Stimulated activated CD4-positive, alpha-beta T cell treated with anti-CD3 and anti-CD28 coated beads, Interleukin-1b, Interleukin-23, amount 100 ng/mL, for 24 hours (primary cell): Measurements from ENCODE around the gene GPX1.
"Not testable (repeated sequence)": the region's sequence is repeated elsewhere in the genome, so short reads cannot be mapped to it uniquely, and the experiment has no call there.

Experiments
- DNase-seq, 4 experiments: peaks; one replicate each; pipeline ENCODE4 v3.0.0-alpha.2; 2020; ENCODE audit warnings: low read depth in 4 of 4, low spot score in 1 of 4

GPX1 gene

DNA sequence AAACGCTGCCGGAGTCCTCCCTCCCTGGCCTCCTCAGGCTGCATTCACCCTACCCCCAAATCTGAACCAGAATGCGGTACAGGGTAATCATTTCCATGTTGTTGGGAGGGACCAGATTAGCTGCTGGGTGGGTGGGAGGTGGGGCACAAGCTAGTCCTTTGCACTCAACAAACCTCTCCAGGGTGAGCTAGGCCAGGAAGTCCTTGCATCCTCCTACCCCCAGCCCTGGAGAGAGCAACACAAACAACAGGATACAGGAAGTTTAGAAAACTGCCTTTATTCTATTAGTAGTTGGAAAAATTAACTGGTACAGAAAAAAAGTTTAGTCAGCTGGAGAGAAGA is 702 bp upstream of the GPX1 start:
- no peak for DNase-seq

GRCh38 chr3:49357443-49358216 is 523 bp downstream of the GPX1 start:
- peak in 2 of 4 experiments; percentile 28 to 38 for DNase-seq

DNA sequence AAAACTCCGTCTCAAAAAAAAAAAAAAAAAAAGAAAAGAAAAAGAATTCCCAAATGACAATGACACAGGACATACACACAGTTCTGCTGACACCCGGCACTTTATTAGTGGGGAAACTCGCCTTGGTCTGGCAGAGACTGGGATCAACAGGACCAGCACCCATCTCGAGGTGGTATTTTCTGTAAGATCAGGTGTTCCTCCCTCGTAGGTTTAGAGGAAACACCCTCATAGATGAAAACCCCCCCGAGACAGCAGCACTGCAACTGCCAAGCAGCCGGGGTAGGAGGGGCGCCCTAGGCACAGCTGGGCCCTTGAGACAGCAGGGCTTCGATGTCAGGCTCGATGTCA is 1.1 kb downstream of the GPX1 start:
- not testable (repeated sequence) for DNase-seq

DNA sequence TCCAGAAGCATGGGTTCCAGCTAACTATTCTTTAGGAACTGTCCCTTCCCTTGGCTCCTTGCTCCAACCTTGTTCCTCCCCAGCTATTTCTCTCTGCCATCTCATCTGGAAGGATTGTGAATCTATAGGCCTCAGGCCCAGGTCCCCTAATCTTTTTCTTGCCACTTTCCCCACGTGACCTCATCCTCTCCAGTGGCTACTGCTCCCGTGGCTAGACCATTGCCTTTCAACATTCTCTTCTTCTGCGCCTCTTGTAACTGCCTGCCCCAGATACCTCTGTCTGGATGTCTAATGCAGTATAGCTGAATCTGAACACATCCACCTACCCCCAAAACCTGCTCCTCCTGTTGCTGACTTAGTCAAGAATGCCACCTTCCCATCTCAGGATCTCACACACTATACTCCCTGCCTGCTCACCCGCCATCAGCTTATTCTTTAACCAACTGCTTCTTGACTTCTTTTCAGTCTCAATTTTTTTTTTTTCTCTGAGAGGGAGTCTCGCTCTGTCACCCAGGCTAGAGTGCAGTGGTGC is 5.2 kb downstream of the GPX1 start:
- no peak for DNase-seq

DNA sequence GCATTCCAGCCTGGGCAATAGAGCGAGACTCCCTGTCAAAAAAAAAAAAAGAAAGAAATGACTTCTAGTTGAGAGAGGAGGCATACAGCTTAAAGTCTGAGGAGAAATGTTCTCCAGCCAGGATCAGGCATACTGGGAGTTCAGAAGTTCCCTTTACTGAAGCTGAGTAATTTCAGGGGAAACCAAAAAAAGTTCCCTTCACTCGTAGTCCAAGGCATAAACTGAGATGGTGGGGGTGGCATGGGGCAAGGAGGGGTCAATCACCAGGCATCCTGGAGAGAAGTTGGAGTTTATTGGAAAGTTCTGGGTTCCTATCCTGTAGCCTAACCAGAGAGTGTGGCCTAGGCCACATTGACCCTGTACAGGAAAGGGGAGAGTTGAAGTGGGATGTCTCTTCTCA is 5.9 kb downstream of the GPX1 start:
- DNase-seq: no peak

DNA sequence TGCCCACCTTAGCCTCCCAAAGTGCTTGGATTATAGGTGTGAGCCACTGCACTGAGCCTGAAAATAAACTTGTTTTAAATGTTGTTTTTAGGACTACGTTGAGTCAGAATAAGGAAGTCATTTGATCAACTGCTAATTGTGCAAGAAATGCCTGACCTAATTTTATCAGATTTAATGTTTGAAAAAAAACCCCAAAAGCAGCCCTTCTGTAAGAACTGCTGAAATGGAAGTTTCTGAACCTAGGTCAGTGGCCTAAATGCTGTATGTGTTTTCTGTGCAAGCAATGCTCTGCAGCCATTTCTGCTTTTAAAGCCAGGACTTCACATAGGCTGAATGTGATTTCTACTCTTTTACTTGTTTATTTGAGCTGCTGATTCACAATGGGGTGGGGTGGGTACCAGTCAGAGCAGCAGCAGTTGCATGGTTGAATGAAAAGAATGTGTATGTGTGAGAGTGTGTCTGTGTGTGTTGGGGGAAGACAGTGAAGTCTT is 6.6 kb downstream of the GPX1 start:
- no peak for DNase-seq

DNA sequence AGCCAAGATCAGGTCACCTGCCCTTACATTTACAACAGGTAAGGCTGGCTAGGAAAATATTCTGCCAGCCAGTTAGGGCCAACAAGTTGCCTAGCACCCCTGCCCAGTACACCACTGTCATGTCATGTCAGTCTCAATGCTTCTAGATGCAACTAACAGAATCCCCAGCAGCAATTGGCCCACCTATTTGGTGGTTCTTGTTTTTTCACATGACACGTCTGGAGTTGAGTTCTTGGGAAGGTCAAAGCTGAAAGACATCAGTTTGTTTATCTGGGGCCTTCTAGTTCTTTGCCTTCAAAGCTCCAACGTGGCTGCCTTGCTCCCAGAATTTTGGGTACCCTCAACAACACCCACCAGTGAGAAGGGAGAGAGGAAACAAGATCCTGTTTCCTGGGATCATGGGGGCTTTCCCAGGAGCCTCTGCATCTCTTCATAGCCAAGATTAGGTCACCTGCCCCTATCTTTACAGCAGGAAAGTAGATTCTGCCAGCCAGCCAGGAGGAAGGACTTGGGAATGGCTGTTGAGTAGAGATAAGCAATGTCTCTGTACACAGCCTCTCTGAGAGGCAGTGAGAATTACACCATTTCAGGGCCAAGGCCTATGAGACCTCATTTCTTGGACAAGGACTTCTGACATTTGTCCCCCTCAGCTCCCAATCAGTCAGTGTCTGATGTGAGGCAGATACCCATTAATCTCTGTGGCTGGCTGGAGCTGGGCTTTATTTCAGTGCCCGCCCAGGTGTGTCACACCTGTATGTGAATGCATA is 8.6 kb downstream of the GPX1 start:
- no peak for DNase-seq

DNA sequence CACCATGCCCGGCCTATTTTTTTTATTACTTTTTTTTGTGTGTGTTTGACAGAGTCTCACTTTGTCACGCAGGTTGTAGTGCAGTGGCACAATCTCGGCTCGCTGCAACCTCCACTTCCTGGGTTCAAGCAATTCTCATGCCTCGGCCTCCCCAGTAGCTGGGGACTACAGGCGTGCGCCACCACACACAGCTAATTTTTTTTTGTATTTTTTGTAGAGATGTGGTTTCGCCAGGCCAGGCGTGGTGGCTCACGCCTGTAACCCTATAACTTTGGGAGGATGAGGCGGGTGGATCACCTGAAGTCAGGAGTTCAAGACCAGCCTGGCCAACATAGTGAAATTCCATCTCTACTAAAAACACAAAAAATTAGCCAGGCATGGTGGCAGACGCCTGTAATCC is 9.8 kb downstream of the GPX1 start:
- not testable (repeated sequence) for DNase-seq

DNA sequence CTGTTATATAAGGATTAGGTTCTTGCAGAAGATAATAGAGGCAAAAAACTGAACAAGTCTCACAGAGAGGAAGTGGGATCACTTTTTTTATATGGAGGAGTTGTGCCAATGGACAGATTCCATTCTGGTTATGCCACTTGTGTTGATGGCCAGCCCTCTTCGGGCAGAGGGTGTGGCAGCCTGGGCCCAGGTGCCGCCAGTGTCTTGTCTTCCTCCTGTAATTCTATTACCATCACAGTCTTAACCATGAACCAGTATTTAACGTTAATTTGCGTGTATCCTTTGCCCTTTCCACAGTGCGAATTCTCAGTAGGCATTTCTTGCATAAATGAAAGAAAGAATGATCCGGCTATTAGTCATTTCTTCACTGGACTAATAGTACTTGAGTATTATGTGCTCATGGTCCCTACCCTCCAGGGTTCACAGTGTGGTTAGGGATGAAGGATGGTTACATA is 11.3 kb downstream of the GPX1 start:
- no peak for DNase-seq

DNA sequence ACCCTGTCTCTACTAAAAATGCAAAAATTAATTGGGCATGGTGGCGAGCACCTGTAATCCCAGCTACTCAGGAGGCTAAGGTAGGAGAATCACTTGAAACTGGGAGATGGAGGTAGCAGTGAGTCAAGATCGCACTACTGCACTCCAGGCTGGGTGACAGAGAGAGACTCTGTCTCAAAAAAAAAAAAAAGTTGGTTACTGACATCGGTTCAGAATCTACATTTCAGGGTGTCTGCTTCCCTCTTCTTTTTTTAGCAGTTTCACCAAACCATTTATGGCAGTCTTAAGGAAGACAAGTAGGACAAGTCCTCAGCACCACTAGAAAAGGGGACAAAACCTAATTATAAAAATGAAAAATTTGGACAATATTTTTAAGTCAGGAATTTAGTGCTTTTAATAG is 15.0 kb downstream of the GPX1 start:
- no peak for DNase-seq

DNA sequence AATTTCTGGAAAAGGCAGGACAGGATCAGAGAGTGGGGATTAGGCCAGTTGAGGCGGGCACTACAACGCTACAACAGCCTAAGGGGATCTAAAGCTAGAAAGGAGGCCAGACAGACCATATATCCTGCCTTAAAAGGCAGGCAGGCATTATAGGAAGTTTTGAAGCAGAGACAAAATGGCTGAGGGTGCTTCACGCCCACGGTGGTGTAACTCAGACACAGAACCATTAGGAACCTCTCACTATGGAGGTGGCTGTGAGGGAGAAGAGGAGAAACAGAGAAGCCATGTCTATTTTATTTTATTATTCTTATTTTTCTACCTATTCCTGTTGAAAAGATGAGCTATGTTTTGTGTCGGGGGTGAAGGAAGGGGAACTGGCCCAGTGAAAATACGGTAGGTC is 16.2 kb downstream of the GPX1 start:
- DNase-seq: no peak

GRCh38 chr3:49339941-49340800 is 18.0 kb downstream of the GPX1 start, which contains the start of gene USP4:
TSS of gene USP4 (minus strand) at chr3:49340053. CDS start at chr3:49340024, 29 bp downstream.
- DNase-seq: peak; percentile 78 to 95 (median 84)

- DNase-seq: peak in 1 of 4 experiments; percentile 7
Observed at GRCh38 chr3:49339581-49339940, 18.6 kb downstream of the GPX1 start.

- DNase-seq: no peak
Observed at GRCh38 chr3:49333916-49334633, 24.1 kb downstream of the GPX1 start.

DNA sequence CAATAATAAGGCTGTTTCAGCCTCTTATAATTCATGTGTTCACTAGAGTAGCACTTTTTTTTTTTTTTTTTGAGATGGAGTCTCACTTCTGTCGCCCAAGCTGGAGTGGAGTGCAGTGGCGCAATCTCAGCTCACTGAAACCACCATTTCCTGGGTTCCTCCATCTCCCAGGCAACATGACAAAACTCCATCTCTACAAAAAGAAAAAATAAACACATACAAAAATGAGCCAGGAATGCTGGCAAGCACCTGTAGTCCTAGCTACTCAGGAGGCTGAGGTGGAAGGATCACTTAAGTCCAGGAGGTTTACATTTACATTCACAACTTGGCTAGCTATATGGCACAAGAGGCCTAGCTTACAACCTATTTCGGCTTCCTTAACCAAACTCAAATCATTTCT is 25.1 kb downstream of the GPX1 start:
- DNase-seq: no peak

- DNase-seq: no peak
Observed at GRCh38 chr3:49329186-49329585, 29.0 kb downstream of the GPX1 start.

DNA sequence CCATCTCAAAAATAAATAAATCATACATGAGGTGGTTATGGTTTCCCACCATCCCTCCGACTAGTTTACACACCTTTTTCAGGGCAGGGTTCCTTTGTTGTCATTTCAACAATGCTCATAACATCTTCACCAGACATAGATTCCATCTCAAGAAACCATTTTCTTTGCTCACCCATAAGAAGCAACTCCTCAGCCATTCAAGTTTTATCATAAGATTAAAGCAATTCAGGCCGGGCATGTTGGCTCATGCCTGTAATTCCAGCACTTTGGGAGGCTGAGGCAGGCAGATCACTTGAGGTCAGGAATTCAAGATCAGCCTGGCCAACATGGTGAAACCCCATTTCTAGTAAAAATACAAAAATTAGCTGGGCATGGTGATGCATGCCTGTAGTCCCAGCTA is 29.8 kb downstream of the GPX1 start:
- not testable (repeated sequence) for DNase-seq

DNA sequence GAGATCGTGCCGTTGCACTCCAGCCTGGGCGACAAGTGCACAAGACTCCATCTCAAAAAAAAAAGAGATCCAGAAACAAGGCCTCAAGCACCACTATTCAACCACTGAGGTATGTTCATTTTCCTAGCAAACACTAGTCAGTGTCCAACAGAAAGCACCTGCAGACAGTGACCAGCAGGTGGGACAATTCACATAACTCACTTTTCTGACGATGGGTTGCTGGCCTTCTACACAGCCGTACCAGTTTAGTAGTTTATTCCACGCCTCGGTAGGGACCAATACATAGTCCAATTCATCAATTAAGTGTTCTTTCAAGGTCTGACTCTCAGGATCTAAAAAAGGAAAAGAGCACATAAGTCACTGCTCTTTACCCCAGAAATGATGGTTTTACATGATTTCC is 30.7 kb downstream of the GPX1 start:
- no peak for DNase-seq

GRCh38 chr3:49324768-49325167 is 33.4 kb downstream of the GPX1 start:
- no peak for DNase-seq

GRCh38 chr3:49316696-49317457 is 41.3 kb downstream of the GPX1 start:
- no peak for DNase-seq
